Panc1 (cell line): ENCODE results near the gene TNFAIP6.

ENCODE experiments used
- CTCF ChIP-seq: fragments of 450-650 bp; IDR thresholded peaks from 2 replicates; pipeline ENCODE4 v1.5.1; 2017; ENCODE audit warnings: mild to moderate bottlenecking
- POLR2AphosphoS5 ChIP-seq: IDR thresholded peaks from 2 replicates; pipeline ENCODE4 v1.6.1; 2012; ENCODE audit warnings: mild to moderate bottlenecking, low read depth, low read length, moderate library complexity
- REST ChIP-seq, 2 experiments: IDR thresholded peaks; 2 replicates each; pipeline ENCODE4 v1.6.1; 2011 to 2012; ENCODE audit warnings: low read depth in 2 of 2, control low read depth in 1 of 2, low read length in 1 of 2, mild to moderate bottlenecking in 1 of 2, moderate library complexity in 1 of 2; ENCODE audit not compliant: insufficient read depth in 1 of 2
- SIN3A ChIP-seq: IDR thresholded peaks from 2 replicates; pipeline ENCODE4 v1.6.1; 2012; ENCODE audit warnings: low read depth, mild to moderate bottlenecking, low read length, moderate library complexity, borderline replicate concordance; ENCODE audit not compliant: insufficient read depth
- TCF7L2 ChIP-seq: IDR thresholded peaks from 2 replicates; pipeline ENCODE4 v1.6.1; 2011; ENCODE audit warnings: mild to moderate bottlenecking, low read depth, low read length, inconsistent platforms

GRCh38 chr2:151338115-151338514, 19.3 kb upstream of the TNFAIP6 start:
- TF ChIP-seq SIN3A (no peak), CTCF (no peak), POLR2AphosphoS5 (no peak), REST (IDR thresholded peaks at IDR 0.05; ENCODE audit: insufficient read depth in 1 of 2, low read depth in 2 of 2, low read length in 1 of 2) (no peak), TCF7L2 (no peak)
